MM.1S (cell line): ENCODE data around the gene C11orf21.

Experiments used
- DNase-seq: peaks from one replicate; pipeline ENCODE4 v3.0.0-alpha.2; 2015
- H2AFZ ChIP-seq: fragments of 300-600 bp; sonication (generic); 2 replicates; pipeline ENCODE4 v1.6.0; 2016; ENCODE audit warnings: antibody characterized with exemption, low read length
- H3F3A ChIP-seq: fragments of 300-600 bp; sonication (generic); 2 replicates; pipeline ENCODE4 v1.6.1; 2016; ENCODE audit warnings: mild to moderate bottlenecking, antibody characterized with exemption, low read length, moderate library complexity, mixed read lengths; ENCODE audit not compliant: insufficient read depth
- H3K27ac ChIP-seq: fragments of 300-600 bp; sonication (generic); 2 replicates; pipeline ENCODE4 v1.5.1; 2016; ENCODE audit warnings: mild to moderate bottlenecking, low read length
- H3K27me3 ChIP-seq: fragments of 300-600 bp; sonication (generic); replicated peaks from 2 replicates; pipeline ENCODE4 v1.6.0; 2016; ENCODE audit warnings: low read length; ENCODE audit not compliant: insufficient read depth
- H3K36me3 ChIP-seq: fragments of 300-600 bp; sonication (generic); replicated peaks from 2 replicates; pipeline ENCODE4 v1.6.1; 2016; ENCODE audit warnings: mild to moderate bottlenecking, low read length, mixed read lengths; ENCODE audit not compliant: insufficient read depth
- H3K4me1 ChIP-seq: fragments of 300-600 bp; sonication (generic); 2 replicates; pipeline ENCODE4 v1.6.1; 2016; ENCODE audit warnings: low read length, mixed read lengths
- H3K4me2 ChIP-seq: fragments of 300-600 bp; sonication (generic); 2 replicates; pipeline ENCODE4 v1.6.0; 2016; ENCODE audit warnings: low read depth, low read length
- H3K4me3 ChIP-seq: fragments of 300-600 bp; sonication (generic); 2 replicates; pipeline ENCODE4 v1.5.1; 2016; ENCODE audit warnings: low read length, mixed read lengths
- H3K79me2 ChIP-seq: fragments of 300-600 bp; sonication (generic); 2 replicates; pipeline ENCODE4 v1.6.1; 2016; ENCODE audit warnings: mixed run types, low read length, mixed read lengths
- H3K9ac ChIP-seq: fragments of 300-600 bp; sonication (generic); 2 replicates; pipeline ENCODE4 v1.6.1; 2016; ENCODE audit warnings: low read length, mixed read lengths
- H3K9me2 ChIP-seq: fragments of 300-600 bp; sonication (generic); replicated peaks from 2 replicates; pipeline ENCODE4 v1.6.1; 2016; ENCODE audit warnings: mild to moderate bottlenecking, low read length, mixed read lengths; ENCODE audit not compliant: insufficient read depth
- H3K9me3 ChIP-seq: fragments of 300-600 bp; sonication (generic); replicated peaks from 2 replicates; pipeline ENCODE4 v1.6.1; 2016; ENCODE audit warnings: mild to moderate bottlenecking, low read length, mixed read lengths; ENCODE audit not compliant: insufficient read depth
- H4K20me1 ChIP-seq: fragments of 300-600 bp; sonication (generic); 2 replicates; pipeline ENCODE4 v1.6.1; 2016; ENCODE audit warnings: mild to moderate bottlenecking, low read length, moderate library complexity, mixed read lengths; ENCODE audit not compliant: insufficient read depth
- CTCF ChIP-seq: fragments of 300-600 bp; sonication (generic); IDR thresholded peaks from 2 replicates; pipeline ENCODE4 v1.5.1; 2016; ENCODE audit warnings: antibody characterized with exemption, low read length, mixed read lengths
- EZH2 ChIP-seq: fragments of 300-600 bp; sonication (generic); optimal IDR thresholded peaks from 2 replicates; pipeline ENCODE3; 2017; ENCODE audit warnings: low read depth, mild to moderate bottlenecking, antibody characterized with exemption, low read length, mixed read lengths
- EZH2phosphoT487 ChIP-seq: fragments of 300-600 bp; sonication (generic); IDR thresholded peaks from 2 replicates; pipeline ENCODE4 v1.6.1; 2018; ENCODE audit warnings: antibody characterized with exemption, low read length

Gene C11orf21

GRCh38 chr11:2259466-2259830 is 42.3 kb downstream of the C11orf21 start:
- Histone ChIP-seq H3K36me3 (no peaks in the 10 kb centered on the region), H3K4me1 (no peaks in the 10 kb centered on the region), H2AFZ (no peak overlapping the region), H4K20me1 (no peaks in the 10 kb centered on the region), H3K9me2 (no peaks in the 10 kb centered on the region), H3K27ac (no peak overlapping the region), H3K4me3 (no peak overlapping the region), H3K9ac (no peak overlapping the region), H3K9me3 (no peaks in the 10 kb centered on the region), H3K79me2 (no peaks in the 10 kb centered on the region), H3K27me3 (peaks cover 95% of the 10 kb centered on the region), H3F3A (no peaks in the 10 kb centered on the region), H3K4me2 (no peak overlapping the region)
- DNase-seq, result no peak
- no peak for TF ChIP-seq EZH2
- TF ChIP-seq EZH2phosphoT487, result no peak
- no peak for TF ChIP-seq CTCF

- no peak for DNase-seq
Measured at GRCh38 chr11:2258501-2259465, 42.9 kb downstream of the C11orf21 start.

GRCh38 chr11:2256951-2257700 is 44.6 kb downstream of the C11orf21 start:
- no peak for DNase-seq
- Histone ChIP-seq H3K27me3 (peaks cover 93% of the 10 kb centered on the region), H3K9me3 (no peaks in the 10 kb centered on the region), H3K36me3 (no peaks in the 10 kb centered on the region), H3K27ac (no peak overlapping the region), H3K4me2 (no peak overlapping the region), H3K4me1 (no peaks in the 10 kb centered on the region), H4K20me1 (no peaks in the 10 kb centered on the region), H3K9ac (no peak overlapping the region), H3K79me2 (no peaks in the 10 kb centered on the region), H2AFZ (no peak overlapping the region), H3K9me2 (no peaks in the 10 kb centered on the region), H3F3A (no peaks in the 10 kb centered on the region), H3K4me3 (no peak overlapping the region)
- TF ChIP-seq CTCF (no peak), EZH2phosphoT487 (no peak), EZH2 (no peak)

More at GRCh38 chr11:2258501-2259465, 42.9 kb downstream of the C11orf21 start:
- Histone ChIP-seq H3K4me2 (no peak overlapping the region), H3K27me3 (peaks cover 95% of the 10 kb centered on the region), H4K20me1 (no peaks in the 10 kb centered on the region), H3K9me3 (no peaks in the 10 kb centered on the region), H3K79me2 (no peaks in the 10 kb centered on the region), H3K9me2 (no peaks in the 10 kb centered on the region), H3K4me1 (no peaks in the 10 kb centered on the region), H3K36me3 (no peaks in the 10 kb centered on the region), H2AFZ (no peak overlapping the region), H3K4me3 (no peak overlapping the region), H3K9ac (no peak overlapping the region), H3F3A (no peaks in the 10 kb centered on the region), H3K27ac (no peak overlapping the region)
- no peak for TF ChIP-seq CTCF
- no peak for TF ChIP-seq EZH2
- TF ChIP-seq EZH2phosphoT487, result no peak
